Trophoblast cell (in vitro differentiated cells and primary cell): Measurements from ENCODE around the gene COL4A3.

ENCODE experiments used
- DNase-seq, 2 donors: peaks; one replicate each; pipeline ENCODE4 v3.0.0-alpha.2; 2016
- H2AFZ ChIP-seq: 2 replicates; pipeline ENCODE4 v1.6.1; 2013; ENCODE audit warnings: low read length, moderate library complexity, mild to moderate bottlenecking; ENCODE audit not compliant: insufficient read depth, poor library complexity
- H2AK5ac ChIP-seq: 2 replicates; pipeline ENCODE4 v1.6.1; 2013; ENCODE audit warnings: mild to moderate bottlenecking, low read length
- H2BK120ac ChIP-seq: 2 replicates; pipeline ENCODE4 v1.6.1; 2013; ENCODE audit warnings: low read length, mild to moderate bottlenecking, moderate library complexity; ENCODE audit not compliant: insufficient read depth, poor library complexity
- H2BK12ac ChIP-seq: 2 replicates; pipeline ENCODE4 v1.6.1; 2013; ENCODE audit warnings: mild to moderate bottlenecking, low read length, moderate library complexity
- H2BK5ac ChIP-seq: 2 replicates; pipeline ENCODE4 v1.6.1; 2013; ENCODE audit warnings: low read length, low read depth, moderate library complexity, mild to moderate bottlenecking; ENCODE audit not compliant: poor library complexity
- H3K14ac ChIP-seq: 2 replicates; pipeline ENCODE4 v1.6.1; 2013; ENCODE audit warnings: mild to moderate bottlenecking, low read length
- H3K18ac ChIP-seq: 2 replicates; pipeline ENCODE4 v1.6.1; 2013; ENCODE audit warnings: mild to moderate bottlenecking, low read length
- H3K23ac ChIP-seq: 2 replicates; pipeline ENCODE4 v1.6.1; 2013; ENCODE audit warnings: low read length
- H3K27ac ChIP-seq: 2 replicates; pipeline ENCODE4 v1.5.1; 2013; ENCODE audit warnings: low read depth, mild to moderate bottlenecking, inconsistent platforms, low read length, moderate library complexity
- H3K27me3 ChIP-seq: 2 replicates; pipeline ENCODE4 v1.6.1; 2013; ENCODE audit warnings: inconsistent platforms, mild to moderate bottlenecking, low read length, moderate library complexity; ENCODE audit not compliant: insufficient read depth
- H3K36me3 ChIP-seq, 2 experiments: 1 replicate in 1 of 2; 2 replicates in 1 of 2; pipeline ENCODE4 v1.6.1; 2013; ENCODE audit warnings: low read length in 2 of 2, mild to moderate bottlenecking in 2 of 2, moderate library complexity in 1 of 2; ENCODE audit not compliant: insufficient read depth in 2 of 2, control insufficient read depth in 1 of 2
- H3K4ac ChIP-seq: 2 replicates; pipeline ENCODE4 v1.6.1; 2013; ENCODE audit warnings: low read depth, mild to moderate bottlenecking, low read length, moderate library complexity
- H3K4me1 ChIP-seq, 2 experiments: 1 replicate in 1 of 2; 2 replicates in 1 of 2; pipeline ENCODE4 v1.6.1; 2013; ENCODE audit warnings: low read length in 2 of 2, mild to moderate bottlenecking in 2 of 2, moderate library complexity in 1 of 2; ENCODE audit not compliant: insufficient read depth in 2 of 2, control insufficient read depth in 1 of 2
- H3K4me2 ChIP-seq: 2 replicates; pipeline ENCODE4 v1.6.1; 2013; ENCODE audit warnings: inconsistent platforms, mild to moderate bottlenecking, low read length, moderate library complexity
- H3K4me3 ChIP-seq: 2 replicates; pipeline ENCODE4 v1.5.1; 2013; ENCODE audit warnings: mild to moderate bottlenecking, low read depth, low read length, inconsistent platforms
- H3K79me1 ChIP-seq: one replicate; pipeline ENCODE4 v1.6.1; 2013; ENCODE audit warnings: low read length
- H3K79me2 ChIP-seq: 2 replicates; pipeline ENCODE4 v1.6.1; 2013; ENCODE audit warnings: low read length, mild to moderate bottlenecking; ENCODE audit not compliant: control insufficient read depth, insufficient read depth, poor library complexity
- H3K9ac ChIP-seq: 2 replicates; pipeline ENCODE4 v1.6.1; 2013; ENCODE audit warnings: mild to moderate bottlenecking, low read length
- H3K9me3 ChIP-seq: 2 replicates; pipeline ENCODE4 v1.6.1; 2013; ENCODE audit warnings: low read depth, mild to moderate bottlenecking, control low read depth, inconsistent platforms, low read length; ENCODE audit not compliant: insufficient read depth
- H4K12ac ChIP-seq: 2 replicates; pipeline ENCODE4 v1.6.1; 2013; ENCODE audit warnings: low read depth, mild to moderate bottlenecking, low read length, moderate library complexity
- H4K8ac ChIP-seq: 2 replicates; pipeline ENCODE4 v1.6.1; 2013; ENCODE audit warnings: low read depth, mild to moderate bottlenecking, low read length, moderate library complexity
- H4K91ac ChIP-seq: one replicate; pipeline ENCODE4 v1.6.1; 2013; ENCODE audit warnings: low read depth, mild to moderate bottlenecking, low read length, moderate library complexity
- WGBS: extraction: QIAGEN DNeasy Blood & Tissue Kit; methylation state at CpG from one replicate; pipeline ENCODE4 v1.1.7; 2013; ENCODE audit warnings: missing lambda C conversion rate; ENCODE audit not compliant: insufficient read length, insufficient coverage; ENCODE audit errors: extremely low coverage; 5-methylcytosine and 5-hydroxymethylcytosine counted together

Gene COL4A3

DNA sequence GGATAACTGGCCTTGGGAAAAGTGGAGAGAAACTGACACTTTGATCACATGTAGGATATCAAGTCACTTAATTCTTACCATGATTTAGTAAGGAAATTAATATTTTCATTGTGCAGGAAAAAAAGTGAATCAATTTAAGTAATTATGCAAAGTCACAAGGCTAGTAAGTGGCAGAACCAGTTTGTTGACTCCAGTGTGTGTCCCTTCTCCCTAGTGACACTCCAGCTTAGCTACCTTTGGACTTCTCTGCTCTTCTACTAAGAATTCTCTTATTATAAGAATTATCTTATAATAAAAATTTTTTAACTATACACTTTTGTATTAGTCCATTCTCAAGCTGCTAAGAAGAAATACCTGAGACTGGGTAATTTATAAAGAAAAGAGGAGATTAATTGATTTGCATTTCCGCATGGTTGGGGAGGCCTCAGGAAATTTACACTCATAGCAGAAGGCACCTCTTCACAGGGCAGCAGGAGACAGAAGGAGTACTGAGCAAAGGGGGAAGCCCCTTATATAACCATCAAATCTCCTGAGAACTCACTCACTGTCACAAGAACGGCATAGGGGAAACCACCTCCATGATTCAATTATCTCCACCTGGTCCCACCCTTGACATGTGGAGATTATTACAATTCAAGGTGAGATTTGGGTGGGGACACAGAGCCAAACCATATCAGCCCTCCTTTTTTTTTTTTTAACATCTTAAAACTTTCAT, 14.0 kb upstream of the COL4A3 start:
- Histone ChIP-seq H3K4ac (no peak overlapping the region), H2AK5ac (no peak overlapping the region), H2BK120ac (no peak overlapping the region), H3K27me3 (no peaks in the 10 kb centered on the region), H4K12ac (no peak overlapping the region), H3K27ac (no peak overlapping the region), H3K4me3 (no peak overlapping the region), H4K8ac (no peak overlapping the region), H3K36me3 (no peaks in the 10 kb centered on the region), H3K4me2 (no peak overlapping the region), H3K4me1 (no peaks in the 10 kb centered on the region), H2BK5ac (no peak overlapping the region), H3K18ac (no peak overlapping the region), H3K9ac (no peak overlapping the region), H3K9me3 (no peaks in the 10 kb centered on the region), H3K14ac (no peak overlapping the region), H3K79me2 (no peaks in the 10 kb centered on the region), H3K23ac (no peak overlapping the region), H2BK12ac (no peak overlapping the region), H3K79me1 (no peaks in the 10 kb centered on the region), H4K91ac (no peak overlapping the region), H2AFZ (no peak overlapping the region)
- peak in 1 of 2 donors; percentile 12 for DNase-seq
- no CpG with 5 or more reads among the region's 2 CpGs for WGBS

DNA sequence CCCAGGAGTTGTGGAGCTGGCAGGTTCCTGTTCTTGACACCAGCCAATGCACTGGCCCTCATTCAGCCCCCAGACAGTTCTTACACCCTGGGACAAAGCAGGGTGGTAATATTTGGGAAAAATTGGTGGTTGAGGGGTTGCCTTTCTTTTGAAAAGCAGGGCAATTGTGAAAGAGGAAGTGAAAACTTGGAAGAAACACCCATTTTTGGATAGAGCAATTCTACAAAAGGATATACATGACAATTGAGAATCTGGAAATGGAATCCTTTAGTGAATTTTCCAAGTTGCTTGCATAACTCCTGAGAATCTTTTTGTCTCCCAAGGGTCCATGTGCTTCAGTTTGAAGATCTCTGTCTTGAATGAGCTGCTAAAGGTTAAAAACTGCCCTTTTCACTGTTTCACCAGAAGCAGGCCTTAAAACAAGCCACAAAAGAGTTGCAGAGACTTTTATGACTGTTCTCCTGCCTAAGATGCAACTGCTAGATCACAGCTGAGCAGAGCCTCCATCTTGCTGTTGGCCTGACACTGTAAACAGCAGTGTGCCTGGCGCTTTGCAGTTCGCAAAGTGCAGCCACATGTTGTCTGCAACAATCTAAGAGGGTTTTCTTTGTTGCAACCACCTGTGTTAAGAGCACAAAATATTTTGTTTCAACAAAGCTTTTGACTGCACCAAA, 12.2 kb upstream of the COL4A3 start:
- Histone ChIP-seq H3K79me2 (no peaks in the 10 kb centered on the region), H4K91ac (no peak overlapping the region), H3K23ac (no peak overlapping the region), H2BK12ac (no peak overlapping the region), H2AK5ac (no peak overlapping the region), H3K27me3 (no peaks in the 10 kb centered on the region), H3K4me3 (no peak overlapping the region), H3K36me3 (no peaks in the 10 kb centered on the region), H4K12ac (no peak overlapping the region), H3K18ac (no peak overlapping the region), H3K4me2 (no peak overlapping the region), H3K4me1 (no peaks in the 10 kb centered on the region), H3K27ac (no peak overlapping the region), H2AFZ (no peak overlapping the region), H2BK5ac (no peak overlapping the region), H2BK120ac (no peak overlapping the region), H3K79me1 (no peaks in the 10 kb centered on the region), H4K8ac (no peak overlapping the region), H3K4ac (no peak overlapping the region), H3K9ac (no peak overlapping the region), H3K9me3 (no peaks in the 10 kb centered on the region), H3K14ac (no peak overlapping the region)
- DNase-seq: no peak
- WGBS: no CpG with 5 or more reads among the region's 2 CpGs

DNA sequence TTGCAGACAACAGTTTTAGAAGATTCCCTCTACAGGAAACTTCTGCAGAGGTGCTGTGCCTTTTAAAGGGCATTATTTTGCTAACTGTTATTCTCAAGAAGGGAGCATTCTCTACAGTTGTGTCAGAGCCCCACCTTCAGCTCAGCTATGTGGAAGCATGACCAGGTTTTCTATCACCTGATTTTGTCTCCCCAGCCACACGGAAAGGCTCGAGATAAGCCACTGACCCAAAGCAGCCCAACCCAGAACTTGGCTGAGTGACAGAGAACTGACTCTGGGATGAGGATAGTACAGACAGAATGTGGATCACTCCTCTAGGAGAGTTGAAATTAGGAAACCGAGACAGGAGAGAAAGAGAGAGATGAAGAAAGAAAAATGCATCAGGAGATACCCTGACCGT, 11.1 kb upstream of the COL4A3 start:
- Histone ChIP-seq H3K79me2 (no peaks in the 10 kb centered on the region), H3K27me3 (no peaks in the 10 kb centered on the region), H3K18ac (no peak overlapping the region), H3K27ac (no peak overlapping the region), H4K12ac (no peak overlapping the region), H4K91ac (no peak overlapping the region), H2BK5ac (no peak overlapping the region), H2BK120ac (no peak overlapping the region), H3K23ac (no peak overlapping the region), H3K9me3 (no peaks in the 10 kb centered on the region), H3K4me3 (no peak overlapping the region), H3K4ac (no peak overlapping the region), H3K4me2 (no peak overlapping the region), H3K36me3 (no peaks in the 10 kb centered on the region), H2BK12ac (no peak overlapping the region), H3K79me1 (no peaks in the 10 kb centered on the region), H2AFZ (no peak overlapping the region), H3K14ac (no peak overlapping the region), H4K8ac (no peak overlapping the region), H3K4me1 (no peaks in the 10 kb centered on the region), H2AK5ac (no peak overlapping the region), H3K9ac (no peak overlapping the region)
- DNase-seq: peak; percentile 16 to 34
- no CpG with 5 or more reads among the region's 4 CpGs for WGBS

DNA sequence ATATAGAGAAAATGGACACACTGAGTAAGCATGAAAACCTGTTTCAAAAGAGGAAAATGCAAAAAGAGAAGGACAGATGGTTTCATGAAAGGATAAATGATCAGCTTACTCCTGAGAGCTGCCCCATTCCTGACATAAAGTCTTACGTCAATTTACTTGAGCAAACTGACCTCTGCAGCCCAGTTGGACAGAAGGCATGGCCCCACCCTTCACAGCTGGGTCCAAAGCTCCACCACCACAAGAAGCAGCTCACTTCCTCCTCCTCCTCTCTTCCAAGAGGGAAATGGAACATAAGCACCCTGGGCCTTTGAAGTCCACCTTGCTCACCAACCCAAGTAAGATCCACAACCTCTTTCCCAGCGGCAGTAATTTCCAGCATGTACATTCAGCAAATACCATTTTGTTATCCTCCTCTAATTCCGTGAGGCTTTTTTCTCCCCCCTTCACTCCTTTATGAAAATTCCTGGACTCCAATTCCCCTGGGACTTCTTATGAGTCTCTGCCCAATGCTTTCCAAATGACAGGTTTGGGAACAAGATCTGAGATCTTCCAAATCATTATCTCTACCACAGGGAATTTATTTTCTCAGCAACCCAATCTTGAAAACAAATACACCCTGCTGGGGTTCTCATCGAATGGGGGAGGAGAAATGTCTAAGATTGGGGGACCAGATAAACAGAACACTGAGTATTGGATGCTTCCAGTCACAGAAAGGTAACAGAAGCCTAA, 10.5 kb upstream of the COL4A3 start:
- Histone ChIP-seq H4K12ac (no peak overlapping the region), H3K79me2 (no peaks in the 10 kb centered on the region), H3K23ac (no peak overlapping the region), H3K4ac (no peak overlapping the region), H3K18ac (no peak overlapping the region), H2BK5ac (no peak overlapping the region), H3K9ac (no peak overlapping the region), H3K14ac (no peak overlapping the region), H3K79me1 (no peaks in the 10 kb centered on the region), H3K4me2 (no peak overlapping the region), H3K27me3 (no peaks in the 10 kb centered on the region), H2BK12ac (no peak overlapping the region), H4K8ac (no peak overlapping the region), H2BK120ac (no peak overlapping the region), H4K91ac (no peak overlapping the region), H3K4me1 (no peaks in the 10 kb centered on the region), H3K4me3 (no peak overlapping the region), H2AK5ac (no peak overlapping the region), H3K36me3 (no peaks in the 10 kb centered on the region), H3K27ac (no peak overlapping the region), H3K9me3 (no peaks in the 10 kb centered on the region), H2AFZ (no peak overlapping the region)
- peak in 1 of 2 donors; percentile 4 for DNase-seq
- WGBS: no CpG with 5 or more reads among the region's 4 CpGs
